ENCODE measurements around the gene HCFC1.

HCFC1 gene

DNA sequence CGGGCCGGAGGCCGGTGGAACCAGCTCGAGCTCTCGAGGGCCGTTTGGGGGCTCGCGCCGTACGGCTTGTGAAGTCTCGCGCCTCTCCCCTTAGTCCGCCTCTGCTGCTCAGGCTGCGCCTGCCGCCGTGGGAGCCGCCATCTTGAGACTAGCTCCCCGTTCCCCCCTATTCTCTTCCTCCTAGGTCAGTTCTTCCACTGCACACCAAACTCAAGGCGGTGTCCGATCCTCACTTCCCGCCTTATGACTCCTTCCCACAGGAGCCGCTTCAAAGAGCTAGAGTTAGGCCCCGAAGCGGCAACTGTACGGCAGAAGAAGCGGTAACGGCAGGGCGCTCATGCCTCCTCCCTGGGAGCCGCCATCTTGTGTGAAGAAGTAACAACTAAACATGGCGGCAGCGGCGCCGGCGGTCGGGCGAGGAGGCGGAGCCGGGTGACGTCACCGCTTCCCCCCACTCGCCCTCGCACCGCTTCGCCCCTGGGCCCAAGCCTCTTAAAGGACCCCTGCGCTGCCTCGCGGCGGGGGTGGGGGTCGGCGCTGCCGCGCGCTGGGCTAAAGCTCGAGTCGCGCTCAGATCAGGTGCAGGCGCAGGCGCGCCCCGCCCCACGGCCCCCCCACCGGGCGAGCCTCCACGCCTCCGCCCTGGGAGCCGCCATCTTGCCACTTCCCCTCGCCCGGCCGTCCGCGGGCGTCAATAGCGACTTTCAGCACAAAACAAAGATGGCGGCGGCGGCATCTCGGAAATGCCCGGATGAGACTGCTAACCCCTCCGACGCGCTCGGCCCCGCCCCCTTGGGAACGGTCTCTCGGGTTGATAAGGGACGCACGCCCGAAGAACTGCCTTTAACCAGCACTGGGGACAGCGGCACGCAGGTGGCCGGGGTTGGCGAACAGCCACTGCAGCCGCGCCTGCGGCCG, at the start of gene HCFC1:
Gene HCFC1, minus strand, starts transcription at position 369 of the 918 bp plus-strand sequence. CDS start 978 bp downstream, outside the sequence.
- DNase-seq (ENCODE audit: low read depth in 3 of 3) = peak; percentile 69 to 86 (median 79)

DNA sequence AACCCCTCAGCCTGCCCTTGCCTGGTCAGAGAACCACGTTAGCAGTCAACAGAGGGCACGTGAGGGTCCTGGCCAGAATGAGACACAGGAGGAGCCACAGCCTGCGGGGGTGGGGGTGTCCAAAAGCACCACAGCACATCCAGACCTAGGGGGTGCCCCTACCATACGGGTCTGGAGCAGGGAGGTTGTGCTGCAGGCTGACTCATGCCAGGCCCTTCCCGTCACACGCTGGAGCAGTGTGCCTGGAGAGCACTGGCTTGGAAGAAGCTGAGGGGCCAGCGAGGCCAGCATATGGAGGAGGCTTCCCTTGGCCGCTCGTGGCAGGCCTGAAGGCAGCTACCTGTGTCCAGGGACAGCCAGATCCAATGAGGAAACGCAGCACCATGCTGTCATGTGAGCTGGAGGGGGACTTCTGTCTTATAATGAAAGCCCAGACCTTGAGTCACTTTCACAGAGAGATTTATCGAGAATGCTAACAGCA, 49.6 kb upstream of the HCFC1 start:
- DNase-seq (ENCODE audit: low read depth in 3 of 3) = peak in 1 of 3 experiments; percentile 28

DNA sequence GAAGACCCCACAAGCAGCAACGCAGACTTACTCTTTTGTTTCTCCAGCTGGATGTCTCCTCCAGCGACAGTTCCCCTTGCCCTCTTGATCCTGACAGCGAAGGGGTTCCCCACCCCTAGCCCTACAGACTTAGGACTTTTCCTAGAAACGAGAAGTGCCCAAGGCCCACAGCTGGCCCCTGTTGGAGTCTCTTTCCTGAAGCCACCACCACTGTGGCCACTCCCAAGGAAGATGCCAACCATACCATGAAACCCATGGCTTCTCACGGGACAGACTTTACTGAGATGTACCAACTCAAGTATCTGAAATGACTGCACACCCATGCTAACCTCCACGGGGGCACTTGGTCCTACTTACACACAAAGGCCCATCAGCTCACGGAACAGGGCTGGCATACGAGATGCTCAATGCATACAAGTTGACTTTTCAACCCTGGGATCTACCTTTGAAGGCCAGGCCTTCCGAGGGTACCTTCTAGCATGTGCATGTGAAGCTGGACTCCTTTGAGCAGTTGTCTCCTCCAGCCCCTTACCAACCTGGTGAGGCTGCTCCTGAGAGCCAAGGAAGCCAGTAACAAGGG, 49.0 kb upstream of the HCFC1 start:
- no peak for DNase-seq (ENCODE audit: low read depth in 3 of 3)

DNA sequence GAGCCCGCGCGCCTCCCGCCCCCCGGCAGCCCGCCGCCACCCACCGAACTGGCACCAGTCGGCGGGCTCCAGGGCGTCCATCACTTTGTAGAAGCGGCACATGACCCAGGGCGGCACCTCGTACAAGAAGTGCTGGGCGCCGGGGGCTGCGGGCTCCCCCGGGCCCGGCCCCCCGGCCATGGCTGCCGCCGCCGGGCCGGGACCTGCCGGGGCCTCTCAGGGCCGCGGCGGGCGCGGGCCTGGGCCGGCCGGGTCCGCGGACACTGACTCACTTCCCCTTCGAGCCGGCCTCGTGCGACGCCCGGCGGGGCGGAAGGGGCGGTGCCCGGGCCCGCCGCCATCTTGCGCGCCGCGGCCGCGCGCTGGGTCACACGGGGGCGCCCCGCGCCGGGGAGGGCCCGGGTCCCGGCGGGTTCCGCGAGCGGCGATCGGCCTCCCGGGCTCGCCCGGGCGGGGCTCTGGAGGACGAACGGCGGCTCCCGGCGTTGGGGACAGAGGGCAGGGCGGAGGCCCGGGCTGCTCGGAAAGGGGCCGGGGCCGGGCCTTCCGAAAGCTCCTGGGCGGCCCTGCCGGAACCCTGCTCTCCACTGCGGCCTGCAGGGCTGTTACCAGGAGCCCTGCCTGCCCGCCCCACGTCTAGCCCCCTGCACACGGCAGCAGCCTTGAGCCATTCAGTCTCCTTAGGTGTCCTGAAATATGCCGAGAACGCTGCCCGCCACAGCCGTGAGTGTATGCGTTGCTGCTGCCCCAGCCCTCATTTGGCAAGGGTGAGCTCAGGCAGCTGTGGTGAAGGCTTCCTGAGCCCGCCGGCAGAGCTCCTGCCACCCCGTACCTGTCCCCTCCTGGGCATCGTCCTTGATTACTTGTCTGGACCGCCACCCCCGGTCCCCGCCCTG, 48.3 kb upstream of the HCFC1 start, which contains the start of gene IRAK1:
Gene IRAK1, minus strand, starts transcription at position 270 of the 896 bp plus-strand sequence. Its CDS starts 90 bp downstream, at position 180.
- peak in 1 of 3 experiments; percentile 47 for DNase-seq (ENCODE audit: low read depth in 3 of 3)

DNA sequence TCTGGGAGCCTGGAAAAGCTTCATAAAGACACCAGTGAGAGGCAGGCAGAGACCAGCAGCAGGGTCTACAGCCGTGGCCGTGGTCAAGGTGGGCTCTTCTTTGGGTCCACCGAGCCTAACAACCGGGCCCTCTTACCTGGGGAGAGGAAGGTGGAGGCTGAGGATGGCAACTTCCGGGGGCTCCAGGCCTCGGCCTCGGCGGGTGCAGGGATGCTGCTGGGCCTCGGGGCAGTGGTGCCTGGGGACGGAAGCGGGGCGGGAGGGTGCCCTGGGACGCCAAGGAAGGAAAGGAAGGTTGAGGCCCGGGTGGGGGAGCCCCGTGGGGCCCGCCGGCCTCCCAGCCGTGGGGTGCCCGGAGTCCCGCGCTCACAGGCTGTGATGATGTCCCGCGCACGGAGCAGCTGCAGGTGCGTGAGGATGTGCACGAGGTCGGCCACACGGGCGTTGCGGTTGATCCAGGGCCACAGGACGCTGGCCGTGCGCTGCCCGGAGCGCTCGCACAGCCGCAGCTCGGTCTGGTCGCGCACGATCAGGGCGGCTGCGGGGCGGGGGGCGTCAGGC, 47.5 kb upstream of the HCFC1 start:
- DNase-seq (ENCODE audit: low read depth in 3 of 3) = peak in 1 of 3 experiments; percentile 14

DNA sequence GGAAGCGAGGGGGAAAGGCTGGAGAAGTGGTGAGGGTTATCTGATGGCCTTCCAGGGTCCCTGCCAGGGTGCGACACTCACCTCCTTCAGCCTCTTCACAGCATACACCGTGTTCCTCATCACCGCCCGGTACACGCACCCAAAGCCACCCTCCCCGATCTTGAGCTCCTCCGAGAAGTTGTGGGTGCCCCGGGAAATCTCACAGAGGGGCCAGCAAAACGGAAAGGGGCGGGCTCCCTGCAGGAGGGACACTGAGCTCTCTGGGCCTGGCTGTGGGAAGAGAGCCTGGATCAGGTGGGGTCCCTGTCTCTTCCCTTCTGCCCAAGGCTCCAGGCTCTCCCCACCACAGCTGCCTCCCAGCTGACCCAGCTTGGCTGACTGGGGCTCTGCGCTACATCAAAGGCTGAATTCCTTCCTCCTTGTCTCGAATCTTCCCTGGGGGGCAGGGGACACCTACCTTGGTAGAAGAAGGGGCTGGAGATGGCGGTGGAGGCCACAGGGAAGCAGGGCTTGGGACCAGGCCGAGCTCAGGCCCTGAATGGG, 47.0 kb upstream of the HCFC1 start:
- DNase-seq (ENCODE audit: low read depth in 3 of 3) = no peak

DNA sequence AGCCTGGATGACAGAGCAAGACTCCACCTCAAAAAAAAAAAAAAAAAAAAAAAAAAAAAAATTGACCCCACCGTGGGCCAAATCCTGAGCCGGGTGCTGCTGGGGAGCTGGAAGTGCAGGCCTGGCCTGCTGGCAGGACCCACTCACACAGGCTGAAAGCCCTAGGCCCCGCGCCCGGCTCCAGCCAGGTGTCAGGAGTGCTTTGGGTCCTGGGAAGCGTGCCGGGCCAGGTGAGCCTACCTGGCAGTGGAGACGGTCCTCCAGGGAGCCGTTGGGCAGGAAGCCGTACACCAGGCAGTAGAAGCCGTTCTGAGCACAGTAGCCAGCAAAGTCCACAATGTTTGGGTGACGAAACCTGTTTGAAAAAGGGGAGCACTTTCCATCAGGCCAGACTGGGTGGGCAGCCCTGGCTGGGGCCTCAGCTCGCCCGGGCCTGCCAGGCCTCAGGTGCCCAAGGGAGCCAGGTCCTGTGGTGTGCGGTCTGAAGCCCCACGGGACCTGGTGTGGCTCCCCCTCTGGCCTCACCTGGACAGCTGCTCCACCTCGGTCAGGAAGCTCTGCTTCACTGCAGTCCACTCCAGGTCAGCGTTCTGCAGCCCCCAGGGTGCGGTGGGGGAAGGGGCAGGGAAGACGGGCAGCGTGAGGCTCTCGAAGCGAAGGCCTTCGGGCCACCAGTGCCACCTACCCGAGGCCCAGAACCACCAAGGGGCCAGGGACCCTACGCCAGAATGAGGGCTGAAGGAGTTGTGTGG, 46.3 kb upstream of the HCFC1 start:
- no peak for DNase-seq (ENCODE audit: low read depth in 3 of 3)

DNA sequence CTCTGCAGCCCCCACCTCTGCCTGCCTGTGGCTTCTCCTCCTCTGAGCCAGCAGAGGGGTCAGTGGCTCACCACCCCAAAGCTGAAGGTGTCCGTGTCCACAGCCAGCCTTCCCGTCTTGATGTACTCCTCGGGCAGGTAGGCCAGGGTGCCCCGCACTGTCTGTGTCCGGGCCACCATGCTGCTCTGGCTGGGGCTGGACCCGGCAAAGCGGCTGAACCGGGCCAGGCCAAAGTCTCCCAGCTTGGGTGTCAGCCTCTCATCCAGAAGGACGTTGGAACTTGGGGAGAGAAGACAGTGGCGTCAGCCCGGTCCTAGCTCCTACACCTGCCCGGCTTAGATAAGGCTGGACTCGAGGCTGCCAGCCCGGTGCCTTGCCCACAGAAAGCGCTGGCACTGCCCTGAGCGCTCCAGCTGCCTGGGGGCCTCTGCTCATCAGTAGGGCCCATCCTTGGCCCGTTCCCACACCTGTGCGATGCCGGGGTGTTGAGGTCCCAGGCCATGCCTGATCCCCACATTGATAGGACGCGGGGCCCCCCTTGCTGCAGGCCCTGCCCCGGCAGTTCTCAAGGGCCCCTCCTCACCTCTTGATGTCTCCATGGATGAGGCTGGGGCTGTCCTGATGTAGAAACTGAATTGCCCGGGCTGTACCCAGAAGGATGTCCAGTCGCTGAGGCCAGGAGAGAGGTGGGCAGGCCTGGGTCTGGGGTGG, 44.9 kb upstream of the HCFC1 start:
- no peak for DNase-seq (ENCODE audit: low read depth in 3 of 3)

DNA sequence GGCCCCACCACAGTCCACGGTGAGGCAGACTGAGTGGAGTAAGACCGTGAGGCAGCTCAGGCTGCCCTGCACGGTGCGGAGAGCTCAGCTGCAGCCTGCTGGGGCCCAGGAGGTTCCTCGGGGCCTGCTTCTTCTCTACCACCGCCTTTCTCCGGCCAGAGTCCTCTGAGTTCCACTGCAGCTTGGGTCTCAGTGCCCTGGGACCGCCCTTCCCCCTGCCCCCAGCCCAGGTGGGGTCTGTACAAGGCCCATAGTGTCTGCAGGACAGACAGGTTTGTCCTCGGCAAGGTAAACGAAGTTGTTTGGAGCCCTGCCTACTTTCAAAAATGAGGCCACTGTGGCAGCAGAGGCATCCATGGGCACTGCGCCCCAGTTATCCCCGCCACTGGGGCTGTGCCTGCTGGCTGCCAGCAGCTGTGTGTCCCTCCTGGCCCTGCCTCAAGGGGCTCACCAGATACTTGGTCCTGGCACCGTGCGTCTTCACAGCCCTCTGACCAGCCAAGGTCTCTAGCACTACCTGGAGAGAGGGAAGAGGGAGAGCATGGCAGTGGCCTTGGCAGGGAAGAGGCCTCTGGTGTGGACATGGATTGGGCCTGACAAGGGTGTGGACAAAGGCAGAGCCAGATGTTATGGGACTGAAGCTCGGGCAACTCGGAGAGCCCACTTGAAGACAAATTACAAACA, 44.1 kb upstream of the HCFC1 start:
- DNase-seq (ENCODE audit: low read depth in 3 of 3) = no peak

DNA sequence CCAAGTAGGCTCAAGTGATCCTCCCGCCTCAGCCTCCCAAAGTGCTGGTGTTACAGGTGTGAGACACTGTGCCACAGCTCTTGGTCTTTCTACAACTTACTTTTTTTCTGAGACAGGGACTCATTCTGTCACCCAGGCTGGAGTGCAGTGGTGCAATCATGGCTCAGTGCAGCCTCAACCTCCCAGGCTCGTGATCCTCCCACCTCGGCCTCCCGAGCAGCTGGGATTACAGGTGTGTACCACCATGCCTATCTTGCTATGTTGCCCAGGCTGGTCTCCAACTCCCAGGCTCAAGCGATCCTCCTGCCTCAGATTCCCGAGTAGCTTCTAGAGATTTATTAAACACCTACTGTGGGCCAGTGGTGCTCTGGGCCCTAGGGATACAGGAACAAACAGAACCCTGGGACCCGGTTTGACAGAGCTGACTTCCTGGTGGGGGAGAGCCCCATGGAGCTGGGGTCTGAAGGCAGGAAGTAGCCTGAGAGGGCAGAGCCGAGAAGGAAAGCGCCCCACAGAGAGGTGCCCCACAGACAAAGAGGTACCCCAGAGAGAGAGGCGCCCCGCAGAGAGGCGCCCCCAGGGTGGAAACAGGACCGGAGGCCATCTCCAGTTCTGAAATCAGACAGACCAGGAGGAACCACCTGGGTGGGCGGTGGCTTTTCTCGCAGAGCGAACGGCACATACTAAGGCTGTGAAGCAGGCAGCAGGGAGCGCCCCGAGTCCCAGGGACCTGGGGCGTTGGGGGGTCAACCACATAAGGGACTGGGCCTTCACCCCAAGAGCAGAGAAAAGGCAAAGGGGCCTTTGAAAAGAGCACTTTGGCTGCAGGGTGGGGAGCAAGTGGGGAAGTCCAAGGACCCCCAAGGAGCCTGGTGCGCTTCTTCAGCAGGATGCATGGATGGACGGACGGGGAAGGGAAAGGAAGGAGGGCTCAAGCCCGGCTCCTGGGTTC, 43.1 kb upstream of the HCFC1 start:
- DNase-seq (ENCODE audit: low read depth in 3 of 3) = no peak

DNA sequence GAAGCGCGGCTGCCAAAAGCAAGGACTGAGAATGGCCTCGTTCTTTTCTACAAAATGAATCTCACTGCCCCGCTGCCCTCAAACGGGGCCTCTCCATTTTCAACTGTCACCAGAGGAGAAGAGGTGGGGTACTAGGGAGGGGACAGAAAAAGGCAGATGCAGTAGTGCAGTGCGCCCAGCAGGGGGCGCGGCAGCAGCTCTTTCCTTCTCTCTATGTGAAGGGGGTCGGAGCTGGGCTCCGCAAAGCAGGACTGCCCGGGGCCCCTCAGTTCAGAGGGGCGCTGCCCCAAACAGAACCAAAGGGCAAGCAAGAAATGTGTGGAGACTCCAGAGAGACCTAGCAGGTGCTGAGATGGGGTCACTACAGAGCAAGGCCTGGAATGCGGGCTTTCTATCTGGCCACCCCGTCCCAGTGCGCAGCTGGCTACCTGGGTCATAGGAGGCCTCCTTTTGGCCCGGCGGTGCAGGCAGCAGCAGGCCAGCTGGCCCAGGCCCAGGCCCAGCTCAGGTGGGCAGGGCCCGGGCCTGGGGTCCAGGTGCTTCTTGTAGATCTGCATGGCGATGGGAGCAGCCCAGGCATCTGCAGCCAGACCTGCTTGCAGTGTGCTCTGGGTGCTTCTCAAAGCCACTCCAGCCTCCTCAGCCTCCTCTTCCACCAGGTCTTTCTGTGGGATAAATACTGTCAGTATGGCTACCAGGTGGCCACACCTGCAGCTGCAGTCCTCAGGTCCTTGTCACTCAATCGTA, 42.2 kb upstream of the HCFC1 start:
- peak in 1 of 3 experiments; percentile 30 for DNase-seq (ENCODE audit: low read depth in 3 of 3)

DNA sequence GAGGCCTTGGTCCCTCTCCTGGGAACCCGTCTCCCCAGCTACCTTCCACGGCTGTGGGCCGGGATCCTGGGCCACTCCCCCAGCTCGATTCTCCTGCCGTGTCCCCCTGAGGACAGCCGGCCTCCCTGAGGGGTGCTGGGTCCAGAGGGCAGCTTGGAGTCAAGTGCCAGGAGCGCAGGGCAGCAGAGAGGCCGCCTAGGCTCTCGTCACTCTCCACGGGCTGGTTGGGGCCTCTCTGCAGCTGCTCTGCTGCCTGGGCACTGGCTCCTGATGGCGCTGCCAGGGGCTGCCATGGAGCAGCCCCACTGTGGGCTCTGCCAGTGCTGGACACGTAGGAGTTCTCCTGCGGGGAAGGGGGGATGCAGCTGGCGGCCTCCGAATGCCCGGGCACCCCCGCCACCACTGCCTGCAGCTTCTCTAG, 41.4 kb upstream of the HCFC1 start:
- no peak for DNase-seq (ENCODE audit: low read depth in 3 of 3)

DNA sequence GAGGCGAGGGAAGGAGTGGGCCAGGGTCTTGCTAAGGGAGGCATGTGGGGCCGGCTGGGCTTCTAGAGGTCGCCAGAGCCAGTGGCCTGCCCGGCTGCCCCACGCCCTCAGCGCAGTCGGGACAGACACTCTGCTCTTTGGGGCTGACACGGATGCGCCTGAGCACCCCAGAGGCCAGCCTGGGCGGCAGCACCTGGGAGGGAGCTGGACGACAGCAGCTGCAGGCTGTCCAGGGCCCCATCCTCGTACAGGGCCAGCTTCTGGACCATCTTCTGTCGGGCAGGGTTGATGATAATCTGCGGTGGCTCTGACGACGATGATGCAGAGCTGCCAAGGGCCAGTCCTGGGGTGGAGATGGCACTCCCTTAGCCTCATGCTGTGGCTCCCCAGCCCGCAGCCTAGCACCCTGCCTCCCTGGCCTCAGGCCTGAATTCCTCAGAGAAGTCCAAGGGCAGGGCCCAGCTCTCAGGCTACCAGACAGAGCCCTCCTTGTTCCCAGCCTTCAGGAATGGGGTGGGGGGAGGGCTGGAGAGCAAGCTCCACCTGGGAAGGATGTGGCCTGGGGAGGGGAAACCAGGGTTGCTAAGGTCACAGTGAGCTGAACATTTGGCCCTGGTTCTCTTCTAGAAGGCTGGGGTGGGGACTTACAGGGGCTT, 40.8 kb upstream of the HCFC1 start:
- no peak for DNase-seq (ENCODE audit: low read depth in 3 of 3)

DNA sequence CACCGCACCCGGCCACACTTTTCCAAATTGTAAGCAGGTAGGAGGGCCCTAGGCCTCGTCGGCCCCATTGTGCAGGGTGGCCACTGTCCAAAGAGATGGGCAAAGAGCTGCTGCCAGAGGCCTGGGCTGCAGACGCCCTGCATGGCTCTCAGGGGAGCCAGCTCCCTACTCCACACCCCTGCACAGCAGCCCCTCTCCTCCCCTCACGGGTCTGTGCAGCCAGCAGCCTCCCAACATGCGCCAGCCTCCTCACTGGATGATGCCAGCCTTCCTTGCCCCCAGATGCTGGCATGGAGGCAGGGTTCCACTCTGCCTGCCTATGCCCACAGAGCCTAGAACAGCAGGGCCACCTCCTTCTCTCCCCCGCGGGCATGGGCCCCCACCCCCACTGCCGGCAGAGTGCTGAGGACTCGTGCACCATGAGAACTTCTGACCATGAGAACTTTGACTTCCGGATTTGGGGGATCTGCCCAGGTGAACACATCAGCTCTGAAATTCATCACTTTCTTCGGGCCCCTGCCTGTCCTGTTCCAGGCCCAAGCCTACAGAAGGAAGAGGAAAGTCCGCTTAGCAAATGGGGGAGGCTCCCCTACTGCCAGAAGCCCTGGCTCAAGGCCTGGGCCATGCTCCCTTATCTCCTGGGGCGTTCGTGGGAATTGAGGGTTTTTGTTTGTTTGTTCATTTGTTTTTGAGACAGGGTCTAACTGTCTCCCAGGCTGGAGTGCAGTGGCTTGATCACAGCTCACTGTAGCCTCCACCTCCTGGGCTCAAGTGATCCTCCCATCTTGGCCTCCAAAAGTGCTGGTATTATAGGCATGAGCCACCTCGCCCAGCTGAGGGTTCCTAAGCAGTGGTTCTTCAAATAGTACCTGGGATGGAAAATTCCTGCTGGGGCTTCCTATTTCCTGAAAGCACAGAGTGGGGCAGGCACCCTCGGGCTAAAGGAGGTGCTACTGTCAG, 40.0 kb upstream of the HCFC1 start:
- no peak for DNase-seq (ENCODE audit: low read depth in 3 of 3)

DNA sequence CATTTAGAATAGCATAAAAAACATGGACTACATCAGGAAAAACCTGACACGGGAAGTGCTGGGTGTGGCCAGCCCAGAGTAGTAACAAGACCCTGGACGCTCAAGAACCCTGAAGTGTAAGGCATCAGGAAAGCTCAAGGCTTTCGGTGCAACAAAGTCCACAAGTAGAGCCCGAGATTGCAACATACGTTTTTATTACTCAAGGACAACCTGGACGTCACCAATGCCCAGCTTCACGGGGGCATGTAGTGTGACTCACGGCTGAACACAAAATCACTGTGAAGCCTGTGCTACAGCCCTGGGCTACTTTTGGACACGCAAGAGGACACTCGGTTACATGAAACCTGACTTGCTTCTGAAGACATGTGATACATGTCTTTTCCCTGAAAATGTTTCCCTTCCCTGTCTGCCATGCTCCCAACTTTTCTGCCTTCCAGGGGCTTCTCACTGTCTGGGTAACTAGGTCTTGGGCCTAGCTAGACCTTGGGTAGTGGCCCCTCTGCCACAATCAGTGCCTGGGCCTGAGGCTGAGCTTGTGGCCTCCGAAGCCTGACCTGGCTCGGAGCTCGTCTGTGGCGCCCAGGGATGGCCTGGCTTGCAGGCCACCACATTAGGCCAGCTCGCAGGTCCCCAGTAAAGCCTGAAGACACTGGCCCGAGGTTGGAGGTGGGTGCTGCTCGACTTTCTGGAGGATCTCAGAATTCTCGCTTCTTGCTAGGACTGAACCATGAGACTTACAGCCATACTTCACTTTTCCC, 38.9 kb upstream of the HCFC1 start:
- no peak for DNase-seq (ENCODE audit: low read depth in 3 of 3)
